Measurements from ENCODE around the gene DNAJB7. TPM values are rescaled to one million over a fixed set of nuclear protein-coding genes. Genes with fewer than 3 reads are reported as not detected.

Gene DNAJB7
- total and polyA plus RNA-seq, 2 of the 13 experiments (the other 11 are each of a cell fraction or from before 2014, with no cell fraction given), result not detected

DNA sequence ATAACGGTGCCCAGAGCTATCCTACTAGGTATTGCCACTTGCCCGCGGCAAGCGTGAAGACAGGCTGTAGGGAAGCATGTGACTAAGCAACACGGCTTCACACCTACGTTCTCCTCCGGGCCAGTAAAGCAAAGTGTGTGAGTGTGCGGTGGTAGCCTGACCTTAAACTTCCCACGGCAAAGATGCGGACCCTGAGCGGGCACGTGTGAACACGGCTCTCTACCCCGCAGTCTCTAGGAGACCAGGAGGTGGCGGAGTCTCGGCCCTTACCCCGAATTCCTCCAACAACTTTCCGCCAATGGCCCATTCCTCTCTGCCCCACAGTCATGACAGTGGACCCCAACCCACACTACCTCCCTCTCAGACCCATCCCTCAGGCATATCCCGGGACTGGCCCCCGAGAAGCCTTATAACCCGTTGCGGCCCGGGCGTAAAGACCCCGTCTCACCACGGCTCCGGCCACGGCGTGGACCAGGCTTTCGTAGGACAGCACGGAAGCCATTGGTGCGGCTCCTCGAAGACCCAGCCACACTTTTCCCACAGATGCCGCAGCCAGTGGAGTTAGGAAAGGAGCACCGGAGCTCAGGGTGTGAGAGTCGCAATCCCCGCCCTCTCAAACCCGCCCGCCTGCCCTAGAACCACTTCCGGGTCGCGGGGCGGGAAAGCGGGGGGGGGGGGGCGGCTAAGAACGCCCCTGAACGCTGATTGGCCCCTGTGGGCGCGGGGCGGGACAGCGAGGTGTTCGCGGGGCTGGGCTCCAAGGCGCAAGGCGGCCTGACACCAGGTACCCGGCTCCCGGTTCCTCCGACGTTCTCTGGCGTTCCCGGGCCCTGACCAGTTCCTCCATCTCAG, 42.9 kb downstream of the DNAJB7 start, which contains the start of gene SLC25A17 (continued):
- TF ChIP-seq ZNF562 (CRISPR knock-in tag; IDR thresholded peaks at IDR 0.05; ENCODE audit: borderline replicate concordance), result no peak
- 0 out of 2 replicates have a peak, but pooled peaks have one; percentile 37 for TF ChIP-seq HOXA5 (CRISPR knock-in tag; IDR thresholded peaks at IDR 0.05)
- TF ChIP-seq SRSF9 (IDR thresholded peaks at IDR 0.05; ENCODE audit: borderline replicate concordance, insufficient read depth, low read depth, low read length, poor library complexity, severe bottlenecking), result no peak
- TF ChIP-seq ZNF530 (CRISPR knock-in tag; IDR thresholded peaks at IDR 0.05; ENCODE audit: low read depth), result no peak
- peak; percentile 28; the same call in 1 of the 2 replicates for TF ChIP-seq ERF (CRISPR knock-in tag; IDR thresholded peaks at IDR 0.05)
- TF ChIP-seq, protein P1, sequence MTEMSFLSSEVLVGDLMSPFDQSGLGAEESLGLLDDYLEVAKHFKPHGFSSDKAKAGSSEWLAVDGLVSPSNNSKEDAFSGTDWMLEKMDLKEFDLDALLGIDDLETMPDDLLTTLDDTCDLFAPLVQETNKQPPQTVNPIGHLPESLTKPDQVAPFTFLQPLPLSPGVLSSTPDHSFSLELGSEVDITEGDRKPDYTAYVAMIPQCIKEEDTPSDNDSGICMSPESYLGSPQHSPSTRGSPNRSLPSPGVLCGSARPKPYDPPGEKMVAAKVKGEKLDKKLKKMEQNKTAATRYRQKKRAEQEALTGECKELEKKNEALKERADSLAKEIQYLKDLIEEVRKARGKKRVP (CRISPR knock-in tag; IDR thresholded peaks at IDR 0.05), result no peak
- TF ChIP-seq, protein P2, sequence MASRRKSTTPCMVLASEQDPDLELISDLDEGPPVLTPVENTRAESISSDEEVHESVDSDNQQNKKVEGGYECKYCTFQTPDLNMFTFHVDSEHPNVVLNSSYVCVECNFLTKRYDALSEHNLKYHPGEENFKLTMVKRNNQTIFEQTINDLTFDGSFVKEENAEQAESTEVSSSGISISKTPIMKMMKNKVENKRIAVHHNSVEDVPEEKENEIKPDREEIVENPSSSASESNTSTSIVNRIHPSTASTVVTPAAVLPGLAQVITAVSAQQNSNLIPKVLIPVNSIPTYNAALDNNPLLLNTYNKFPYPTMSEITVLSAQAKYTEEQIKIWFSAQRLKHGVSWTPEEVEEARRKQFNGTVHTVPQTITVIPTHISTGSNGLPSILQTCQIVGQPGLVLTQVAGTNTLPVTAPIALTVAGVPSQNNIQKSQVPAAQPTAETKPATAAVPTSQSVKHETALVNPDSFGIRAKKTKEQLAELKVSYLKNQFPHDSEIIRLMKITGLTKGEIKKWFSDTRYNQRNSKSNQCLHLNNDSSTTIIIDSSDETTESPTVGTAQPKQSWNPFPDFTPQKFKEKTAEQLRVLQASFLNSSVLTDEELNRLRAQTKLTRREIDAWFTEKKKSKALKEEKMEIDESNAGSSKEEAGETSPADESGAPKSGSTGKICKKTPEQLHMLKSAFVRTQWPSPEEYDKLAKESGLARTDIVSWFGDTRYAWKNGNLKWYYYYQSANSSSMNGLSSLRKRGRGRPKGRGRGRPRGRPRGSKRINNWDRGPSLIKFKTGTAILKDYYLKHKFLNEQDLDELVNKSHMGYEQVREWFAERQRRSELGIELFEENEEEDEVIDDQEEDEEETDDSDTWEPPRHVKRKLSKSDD (CRISPR knock-in tag; IDR thresholded peaks at IDR 0.05; ENCODE audit: low read depth), result no peak
- no peak for TF ChIP-seq CENPT (CRISPR knock-in tag; IDR thresholded peaks at IDR 0.05; ENCODE audit: low read depth)
- no peak for TF ChIP-seq ZNF616 (CRISPR knock-in tag; IDR thresholded peaks at IDR 0.05; ENCODE audit: low read depth)
- peak; percentile 66; the same call in 1 of the 2 replicates for TF ChIP-seq TAF1 (CRISPR knock-in tag; IDR thresholded peaks at IDR 0.05)
- TF ChIP-seq RBM39 (IDR thresholded peaks at IDR 0.05; ENCODE audit: low read depth, low read length, poor library complexity, severe bottlenecking), result no peak
- no peak for TF ChIP-seq ZNF331 (CRISPR knock-in tag; IDR thresholded peaks at IDR 0.05)
- peak; percentile 26; the same call in 1 of the 2 replicates for TF ChIP-seq AHR (CRISPR knock-in tag; IDR thresholded peaks at IDR 0.05)
- peak; percentile 62 for TF ChIP-seq POLR2G (IDR thresholded peaks at IDR 0.05; ENCODE audit: low read depth, low read length)
- 0 out of 2 replicates have a peak, but pooled peaks have one; percentile 31 for TF ChIP-seq GATAD2A (CRISPR knock-in tag; IDR thresholded peaks at IDR 0.05)
- no peak for TF ChIP-seq RCOR2 (CRISPR knock-in tag; IDR thresholded peaks at IDR 0.05)
- TF ChIP-seq THAP11 (CRISPR knock-in tag; IDR thresholded peaks at IDR 0.05), result peak; percentile 76
- TF ChIP-seq, protein P3, sequence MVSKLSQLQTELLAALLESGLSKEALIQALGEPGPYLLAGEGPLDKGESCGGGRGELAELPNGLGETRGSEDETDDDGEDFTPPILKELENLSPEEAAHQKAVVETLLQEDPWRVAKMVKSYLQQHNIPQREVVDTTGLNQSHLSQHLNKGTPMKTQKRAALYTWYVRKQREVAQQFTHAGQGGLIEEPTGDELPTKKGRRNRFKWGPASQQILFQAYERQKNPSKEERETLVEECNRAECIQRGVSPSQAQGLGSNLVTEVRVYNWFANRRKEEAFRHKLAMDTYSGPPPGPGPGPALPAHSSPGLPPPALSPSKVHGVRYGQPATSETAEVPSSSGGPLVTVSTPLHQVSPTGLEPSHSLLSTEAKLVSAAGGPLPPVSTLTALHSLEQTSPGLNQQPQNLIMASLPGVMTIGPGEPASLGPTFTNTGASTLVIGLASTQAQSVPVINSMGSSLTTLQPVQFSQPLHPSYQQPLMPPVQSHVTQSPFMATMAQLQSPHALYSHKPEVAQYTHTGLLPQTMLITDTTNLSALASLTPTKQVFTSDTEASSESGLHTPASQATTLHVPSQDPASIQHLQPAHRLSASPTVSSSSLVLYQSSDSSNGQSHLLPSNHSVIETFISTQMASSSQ (IDR thresholded peaks at IDR 0.05; ENCODE audit: low read depth), result no peak
- TF ChIP-seq, protein P3 (CRISPR knock-in tag; IDR thresholded peaks at IDR 0.05; ENCODE audit: borderline replicate concordance), result 0 out of 2 replicates have a peak, but pooled peaks have one; percentile 13
- TF ChIP-seq, protein P4, sequence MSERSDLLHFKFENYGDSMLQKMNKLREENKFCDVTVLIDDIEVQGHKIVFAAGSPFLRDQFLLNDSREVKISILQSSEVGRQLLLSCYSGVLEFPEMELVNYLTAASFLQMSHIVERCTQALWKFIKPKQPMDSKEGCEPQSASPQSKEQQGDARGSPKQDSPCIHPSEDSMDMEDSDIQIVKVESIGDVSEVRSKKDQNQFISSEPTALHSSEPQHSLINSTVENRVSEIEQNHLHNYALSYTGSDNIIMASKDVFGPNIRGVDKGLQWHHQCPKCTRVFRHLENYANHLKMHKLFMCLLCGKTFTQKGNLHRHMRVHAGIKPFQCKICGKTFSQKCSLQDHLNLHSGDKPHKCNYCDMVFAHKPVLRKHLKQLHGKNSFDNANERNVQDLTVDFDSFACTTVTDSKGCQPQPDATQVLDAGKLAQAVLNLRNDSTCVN (CRISPR knock-in tag; IDR thresholded peaks at IDR 0.05; ENCODE audit: borderline replicate concordance), result no peak

Measured in HepG2 (cell line).